Immature natural killer cell (primary cell): ENCODE results near the gene ITGA2B. TPM values are rescaled to one million over a fixed set of nuclear protein-coding genes. Genes with fewer than 3 reads are reported as not detected.
"Not testable (repeated sequence)": the region's sequence is repeated elsewhere in the genome, so short reads cannot be mapped to it uniquely, and the experiment has no call there.

Experiments
- DNase-seq, 3 donors: peaks; one replicate each; pipeline ENCODE4 v3.0.0; 2022; ENCODE audit warnings: mixed read lengths in 1 of 3
- H3K27ac Mint-ChIP-seq, 6 donors: one replicate each; pipeline ENCODE4 v1.8.0; 2020; ENCODE audit warnings: mixed read lengths in 6 of 6, mild to moderate bottlenecking in 5 of 6, inconsistent platforms in 4 of 6, moderate library complexity in 3 of 6
- H3K27me3 Mint-ChIP-seq, 3 donors: one replicate each; pipeline ENCODE4 v1.8.0; 2020 to 2021; ENCODE audit warnings: low read depth in 3 of 3, mild to moderate bottlenecking in 3 of 3, mixed read lengths in 3 of 3, moderate library complexity in 3 of 3, inconsistent platforms in 1 of 3
- H3K36me3 Mint-ChIP-seq, 3 donors: one replicate each; pipeline ENCODE4 v1.8.0; 2020; ENCODE audit warnings: mixed read lengths in 3 of 3, inconsistent platforms in 2 of 3, mild to moderate bottlenecking in 2 of 3
- H3K4me1 Mint-ChIP-seq, 2 donors: one replicate each; pipeline ENCODE4 v1.8.0; 2020; ENCODE audit warnings: inconsistent platforms in 2 of 2, mild to moderate bottlenecking in 2 of 2, mixed read lengths in 2 of 2, moderate library complexity in 1 of 2
- H3K4me3 Mint-ChIP-seq, 5 donors: one replicate each; pipeline ENCODE4 v1.8.0; 2020; ENCODE audit warnings: mild to moderate bottlenecking in 5 of 5, mixed read lengths in 5 of 5, inconsistent platforms in 3 of 5, moderate library complexity in 3 of 5
- H3K9me3 Mint-ChIP-seq, 6 donors: one replicate each; pipeline ENCODE4 v1.8.0; 2020; ENCODE audit warnings: mild to moderate bottlenecking in 6 of 6, mixed read lengths in 6 of 6, inconsistent platforms in 4 of 6, moderate library complexity in 3 of 6
- polyA plus RNA-seq, 3 donors: library from polyadenylated mRNA; unstranded; fragments of 300-500 nt; fragmentation: Illumina TruSeq; gene quantifications; one replicate each; pipeline ENCODE4 v1.2.3, GENCODE V29; 2021

Gene ITGA2B
- polyA plus RNA-seq, 3 donors from 2014 or later, result 1.9 to 9.3 (median 2.8) TPM

- DNase-seq, result no peak
- peaks cover 3 to 5% of the 10 kb centered on the region in 2 donors for H3K4me1 Mint-ChIP-seq
- H3K4me3 Mint-ChIP-seq, result no peak overlapping the region
Observed at GRCh38 chr17:44374306-44375195, 14.9 kb downstream of the ITGA2B start.

GRCh38 chr17:44372036-44372435, 17.4 kb downstream of the ITGA2B start:
- H3K9me3 Mint-ChIP-seq, result no peaks in the 10 kb centered on the region
- H3K4me3 Mint-ChIP-seq, result peak overlapping the region in 1 of 5 donors; percentile 15
- peaks cover 6 to 13% (median 8%) of the 10 kb centered on the region in 3 donors for H3K27me3 Mint-ChIP-seq
- H3K4me1 Mint-ChIP-seq, result peaks cover 8% of the 10 kb centered on the region in 2 donors
- H3K27ac Mint-ChIP-seq, result no peak overlapping the region
- DNase-seq, result no peak
- no peaks in the 10 kb centered on the region for H3K36me3 Mint-ChIP-seq

More at GRCh38 chr17:44374306-44375195, 14.9 kb downstream of the ITGA2B start:
- Mint-ChIP-seq H3K27ac (no peak overlapping the region), H3K9me3 (no peaks in the 10 kb centered on the region), H3K36me3 (no peaks in the 10 kb centered on the region), H3K27me3 (peaks cover 5 to 11% (median 8%) of the 10 kb centered on the region in 3 donors)

- H3K27me3 Mint-ChIP-seq, result peaks cover 10 to 16% (median 16%) of the 10 kb centered on the region in 3 donors
- H3K36me3 Mint-ChIP-seq, H3K27ac Mint-ChIP-seq, H3K9me3 Mint-ChIP-seq: not testable (repeated sequence)
- peak in 1 of 3 donors; percentile 24 for DNase-seq
- H3K4me1 Mint-ChIP-seq, result peaks cover 8 to 13% of the 10 kb centered on the region in 2 donors
- peak overlapping the region; percentile 75 to 87 (median 81) for H3K4me3 Mint-ChIP-seq
Observed at GRCh38 chr17:44369414-44370023, 19.9 kb downstream of the ITGA2B start.

- not testable (repeated sequence) for DNase-seq, H3K9me3 Mint-ChIP-seq, H3K36me3 Mint-ChIP-seq, H3K4me3 Mint-ChIP-seq, H3K27ac Mint-ChIP-seq
- Mint-ChIP-seq H3K27me3 (peaks cover 10 to 19% (median 16%) of the 10 kb centered on the region in 3 donors), H3K4me1 (peaks cover 9 to 13% of the 10 kb centered on the region in 2 donors)
Observed at GRCh38 chr17:44368391-44369243, 20.8 kb downstream of the ITGA2B start.

GRCh38 chr17:44367231-44367979, 22.0 kb downstream of the ITGA2B start:
- peaks cover 10 to 13% of the 10 kb centered on the region in 2 donors for H3K4me1 Mint-ChIP-seq
- no peak overlapping the region for H3K4me3 Mint-ChIP-seq
- H3K9me3 Mint-ChIP-seq, result no peaks in the 10 kb centered on the region
- H3K27me3 Mint-ChIP-seq, result peaks cover 6 to 19% (median 16%) of the 10 kb centered on the region in 3 donors
- H3K27ac Mint-ChIP-seq, result no peak overlapping the region
- no peaks in the 10 kb centered on the region for H3K36me3 Mint-ChIP-seq
- no peak for DNase-seq

- H3K9me3 Mint-ChIP-seq, DNase-seq, H3K36me3 Mint-ChIP-seq, H3K27ac Mint-ChIP-seq: not testable (repeated sequence)
- Mint-ChIP-seq H3K4me3 (peak overlapping the region; percentile 9 to 78 (median 70)), H3K4me1 (peaks cover 10 to 13% of the 10 kb centered on the region in 2 donors), H3K27me3 (peaks cover 8 to 17% (median 13%) of the 10 kb centered on the region in 3 donors)
Observed at GRCh38 chr17:44365051-44365450, 24.4 kb downstream of the ITGA2B start.

- Mint-ChIP-seq H3K36me3 (no peaks in the 10 kb centered on the region), H3K27me3 (peaks cover 6 to 17% (median 10%) of the 10 kb centered on the region in 3 donors), H3K9me3 (no peaks in the 10 kb centered on the region), H3K4me3 (peak within 1 kb of the TSS; percentile 76 to 88 (median 82)), H3K4me1 (peaks cover 3 to 5% of the 10 kb centered on the region in 2 donors), H3K27ac (no peak within 1 kb of the TSS)
- peak; percentile 64 to 71 (median 69) for DNase-seq
Observed at GRCh38 chr17:44363613-44364159, 25.8 kb downstream of the ITGA2B start, which contains the start of gene FAM171A2. FAM171A2 (minus strand) TSS chr17:44363853; CDS start chr17:44363714, 139 bp downstream.

GRCh38 chr17:44362949-44363612, 26.4 kb downstream of the ITGA2B start:
- H3K36me3 Mint-ChIP-seq, result no peaks in the 10 kb centered on the region
- H3K9me3 Mint-ChIP-seq, result no peaks in the 10 kb centered on the region
- peaks cover 6 to 16% (median 10%) of the 10 kb centered on the region in 3 donors for H3K27me3 Mint-ChIP-seq
- H3K4me1 Mint-ChIP-seq, result peaks cover 3 to 5% of the 10 kb centered on the region in 2 donors
- H3K4me3 Mint-ChIP-seq, result peak overlapping the region; percentile 69 to 78 (median 75)
- no peak for DNase-seq
- no peak overlapping the region for H3K27ac Mint-ChIP-seq

- Mint-ChIP-seq H3K4me1 (peaks cover 3 to 5% of the 10 kb centered on the region in 2 donors), H3K9me3 (no peaks in the 10 kb centered on the region), H3K4me3 (peak overlapping the region in 2 of 5 donors; percentile 36 to 47), H3K27me3 (peaks cover 6 to 16% (median 6%) of the 10 kb centered on the region in 3 donors), H3K27ac (no peak overlapping the region), H3K36me3 (no peaks in the 10 kb centered on the region)
- no peak for DNase-seq
Observed at GRCh38 chr17:44362459-44362948, 26.9 kb downstream of the ITGA2B start.

GRCh38 chr17:44361292-44362260, 27.9 kb downstream of the ITGA2B start:
- no peaks in the 10 kb centered on the region for H3K9me3 Mint-ChIP-seq
- peaks cover 3 to 16% (median 6%) of the 10 kb centered on the region in 3 donors for H3K27me3 Mint-ChIP-seq
- no peak overlapping the region for H3K27ac Mint-ChIP-seq
- no peaks in the 10 kb centered on the region for H3K36me3 Mint-ChIP-seq
- peak overlapping the region in 1 of 5 donors; percentile 2 for H3K4me3 Mint-ChIP-seq
- peaks cover 3 to 5% of the 10 kb centered on the region in 2 donors for H3K4me1 Mint-ChIP-seq
- no peak for DNase-seq

GRCh38 chr17:44360826-44361225, 28.6 kb downstream of the ITGA2B start:
- Mint-ChIP-seq H3K27ac (no peak overlapping the region), H3K36me3 (no peaks in the 10 kb centered on the region), H3K9me3 (no peaks in the 10 kb centered on the region), H3K4me1 (peaks cover 3 to 5% of the 10 kb centered on the region in 2 donors), H3K4me3 (no peak overlapping the region), H3K27me3 (peaks cover 3 to 9% (median 4%) of the 10 kb centered on the region in 3 donors)
- DNase-seq, result no peak
